ENCODE data around the gene EYS. TPM values are rescaled to one million over a fixed set of nuclear protein-coding genes. Genes with fewer than 3 reads are reported as not detected.

EYS gene
- total and polyA plus RNA-seq, 2 of the 8 experiments (the other 6 are each of a cell fraction or from before 2014, with no cell fraction given) = 0.05 to 0.13 TPM

DNA sequence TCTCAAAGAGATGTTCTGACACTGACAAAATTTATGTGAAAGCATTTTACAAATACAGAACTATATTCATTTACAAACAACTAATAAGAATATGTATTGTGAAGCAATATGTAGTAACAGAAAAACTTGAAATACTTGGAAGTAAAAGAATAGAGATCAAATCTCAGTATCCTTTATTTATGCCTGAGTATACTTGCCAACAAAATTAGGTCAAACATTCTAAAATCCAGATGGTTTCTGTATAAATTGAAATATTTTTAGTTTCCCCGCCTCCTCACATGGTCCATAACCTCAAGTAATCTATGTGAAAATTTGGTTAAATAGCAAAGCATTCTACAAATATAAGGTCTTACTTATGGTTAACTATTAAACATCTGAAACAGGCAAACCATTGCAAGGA, 545.4 kb downstream of the EYS start (continued):
- TF ChIP-seq, protein P1, sequence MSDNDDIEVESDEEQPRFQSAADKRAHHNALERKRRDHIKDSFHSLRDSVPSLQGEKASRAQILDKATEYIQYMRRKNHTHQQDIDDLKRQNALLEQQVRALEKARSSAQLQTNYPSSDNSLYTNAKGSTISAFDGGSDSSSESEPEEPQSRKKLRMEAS (IDR thresholded peaks at IDR 0.05) = no peak
- TF ChIP-seq E2F6 (IDR thresholded peaks at IDR 0.05) = no peak
- TF ChIP-seq SP1 (IDR thresholded peaks at IDR 0.05; ENCODE audit: low read depth, low read length) = no peak
- no peak for TF ChIP-seq BCL11A (IDR thresholded peaks at IDR 0.05; ENCODE audit: low read depth in 2 of 2, low read length in 2 of 2)

Data from H1 (cell line).